Measurements from ENCODE around the gene MYMX.
A peak's percentile ranks its signal among the peaks of the same experiment; 100 is the strongest.

MYMX gene

DNA sequence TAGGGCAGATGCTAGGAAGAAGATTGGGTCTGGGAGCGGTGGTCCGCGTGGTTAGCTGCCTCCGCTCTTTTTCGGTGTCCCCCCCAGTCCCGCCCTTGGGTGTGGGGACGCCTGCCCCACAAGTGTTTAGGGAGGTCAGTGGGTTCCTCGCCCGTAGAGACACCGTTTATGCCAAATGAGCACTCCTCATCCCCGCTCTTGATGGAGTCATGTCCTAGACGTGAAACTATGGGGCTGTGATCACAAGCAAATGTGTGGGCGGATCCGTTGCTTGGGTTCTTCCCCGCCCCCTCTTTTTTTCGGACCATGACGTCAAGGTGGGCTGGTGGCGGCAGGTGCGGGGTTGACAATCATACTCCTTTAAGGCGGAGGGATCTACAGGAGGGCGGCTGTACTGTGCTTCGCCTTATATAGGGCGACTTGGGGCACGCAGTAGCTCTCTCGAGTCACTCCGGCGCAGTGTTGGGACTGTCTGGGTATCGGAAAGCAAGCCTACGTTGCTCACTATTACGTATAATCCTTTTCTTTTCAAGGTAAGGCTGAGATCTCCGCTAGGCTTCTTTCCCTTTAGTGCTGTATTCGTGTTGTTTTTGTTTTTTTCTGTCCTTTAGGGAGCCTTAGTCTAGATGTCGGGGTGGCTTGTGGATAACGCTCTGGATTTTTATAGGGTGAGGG is 30.1 kb downstream of the MYMX start, which contains the start of gene HSP90AB1:
Gene HSP90AB1, plus strand, starts transcription at position 439 of the 675 bp plus-strand sequence. CDS start 1,529 bp downstream, outside the sequence.
- peak within 1 kb of the TSS; percentile 92 for H3K4me3 ChIP-seq (ENCODE audit: low read length)
- H3K27me3 ChIP-seq (ENCODE audit: low read depth, low read length) = no peaks in the 10 kb centered on the region
- H3K9ac ChIP-seq (ENCODE audit: low read length) = peak within 1 kb of the TSS; percentile 99
- H4K20me1 ChIP-seq (ENCODE audit: insufficient read depth, low read length) = peaks cover 46% of the 10 kb centered on the region
- no peak for TF ChIP-seq EZH2phosphoT487 (IDR thresholded peaks at IDR 0.05; ENCODE audit: low read depth)
- TF ChIP-seq, protein P1, sequence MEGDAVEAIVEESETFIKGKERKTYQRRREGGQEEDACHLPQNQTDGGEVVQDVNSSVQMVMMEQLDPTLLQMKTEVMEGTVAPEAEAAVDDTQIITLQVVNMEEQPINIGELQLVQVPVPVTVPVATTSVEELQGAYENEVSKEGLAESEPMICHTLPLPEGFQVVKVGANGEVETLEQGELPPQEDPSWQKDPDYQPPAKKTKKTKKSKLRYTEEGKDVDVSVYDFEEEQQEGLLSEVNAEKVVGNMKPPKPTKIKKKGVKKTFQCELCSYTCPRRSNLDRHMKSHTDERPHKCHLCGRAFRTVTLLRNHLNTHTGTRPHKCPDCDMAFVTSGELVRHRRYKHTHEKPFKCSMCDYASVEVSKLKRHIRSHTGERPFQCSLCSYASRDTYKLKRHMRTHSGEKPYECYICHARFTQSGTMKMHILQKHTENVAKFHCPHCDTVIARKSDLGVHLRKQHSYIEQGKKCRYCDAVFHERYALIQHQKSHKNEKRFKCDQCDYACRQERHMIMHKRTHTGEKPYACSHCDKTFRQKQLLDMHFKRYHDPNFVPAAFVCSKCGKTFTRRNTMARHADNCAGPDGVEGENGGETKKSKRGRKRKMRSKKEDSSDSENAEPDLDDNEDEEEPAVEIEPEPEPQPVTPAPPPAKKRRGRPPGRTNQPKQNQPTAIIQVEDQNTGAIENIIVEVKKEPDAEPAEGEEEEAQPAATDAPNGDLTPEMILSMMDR (IDR thresholded peaks at IDR 0.05; ENCODE audit: low read depth, low read length) = no peak
- H3K9me3 ChIP-seq (ENCODE audit: insufficient read depth, low read length) = no peaks in the 10 kb centered on the region
- peak within 1 kb of the TSS; percentile 44; the same call in 1 of the 2 replicates for H2AFZ ChIP-seq (ENCODE audit: low read depth, low read length)
- peak within 1 kb of the TSS; percentile 87 for H3K27ac ChIP-seq (ENCODE audit: low read length)
- peaks cover 61% of the 10 kb centered on the region for H3K79me2 ChIP-seq (ENCODE audit: low read length)
- H3K4me1 ChIP-seq (ENCODE audit: low read length) = peaks cover 22% of the 10 kb centered on the region
- H3K4me2 ChIP-seq (ENCODE audit: low read length) = peak within 1 kb of the TSS; percentile 93
- peaks cover 46% of the 10 kb centered on the region for H3K36me3 ChIP-seq (replicated peaks; ENCODE audit: low read depth, low read length)

- H4K20me1 ChIP-seq (ENCODE audit: insufficient read depth, low read length) = peaks cover 50% of the 10 kb centered on the region
- H3K36me3 ChIP-seq (replicated peaks; ENCODE audit: low read depth, low read length) = peaks cover 52% of the 10 kb centered on the region
- H3K27ac ChIP-seq (ENCODE audit: low read length) = peak overlapping the region; percentile 87
- H3K9ac ChIP-seq (ENCODE audit: low read length) = peak overlapping the region; percentile 99
- H3K4me2 ChIP-seq (ENCODE audit: low read length) = peak overlapping the region; percentile 93
- TF ChIP-seq, protein P1 (IDR thresholded peaks at IDR 0.05; ENCODE audit: low read depth, low read length) = 0 out of 2 replicates have a peak, but pooled peaks have one; percentile 7
- no peak for TF ChIP-seq EZH2phosphoT487 (IDR thresholded peaks at IDR 0.05; ENCODE audit: low read depth)
- peaks cover 22% of the 10 kb centered on the region for H3K4me1 ChIP-seq (ENCODE audit: low read length)
- no peaks in the 10 kb centered on the region for H3K27me3 ChIP-seq (ENCODE audit: low read depth, low read length)
- no peaks in the 10 kb centered on the region for H3K9me3 ChIP-seq (ENCODE audit: insufficient read depth, low read length)
- peak overlapping the region; percentile 92 for H3K4me3 ChIP-seq (ENCODE audit: low read length)
- no peak overlapping the region for H2AFZ ChIP-seq (ENCODE audit: low read depth, low read length)
- peaks cover 66% of the 10 kb centered on the region for H3K79me2 ChIP-seq (ENCODE audit: low read length)
These were observed 30.9 kb downstream of the MYMX start for GRCh38 chr6:44247338-44248302.

GRCh38 chr6:44248579-44248978 is 31.9 kb downstream of the MYMX start:
- Histone ChIP-seq H3K79me2 (ENCODE audit: low read length) (peaks cover 73% of the 10 kb centered on the region), H4K20me1 (ENCODE audit: insufficient read depth, low read length) (peaks cover 59% of the 10 kb centered on the region)

More at GRCh38 chr6:44248579-44248978, 31.9 kb downstream of the MYMX start:
- TF ChIP-seq, protein P1 (IDR thresholded peaks at IDR 0.05; ENCODE audit: low read depth, low read length) = no peak
- no peak for TF ChIP-seq EZH2phosphoT487 (IDR thresholded peaks at IDR 0.05; ENCODE audit: low read depth)
- peaks cover 22% of the 10 kb centered on the region for H3K4me1 ChIP-seq (ENCODE audit: low read length)
- H3K9me3 ChIP-seq (ENCODE audit: insufficient read depth, low read length) = no peaks in the 10 kb centered on the region
- H3K27me3 ChIP-seq (ENCODE audit: low read depth, low read length) = no peaks in the 10 kb centered on the region
- no peak overlapping the region for H2AFZ ChIP-seq (ENCODE audit: low read depth, low read length)
- peak overlapping the region; percentile 93 for H3K4me2 ChIP-seq (ENCODE audit: low read length)
- H3K27ac ChIP-seq (ENCODE audit: low read length) = peak overlapping the region; percentile 87
- H3K9ac ChIP-seq (ENCODE audit: low read length) = peak overlapping the region; percentile 99
- peak overlapping the region; percentile 92 for H3K4me3 ChIP-seq (ENCODE audit: low read length)
- H3K36me3 ChIP-seq (replicated peaks; ENCODE audit: low read depth, low read length) = peaks cover 59% of the 10 kb centered on the region
